NCI-H1694 treated with DMSO at 0.1 percent for 48 hours (cell line): Measurements from ENCODE around the gene DPM1.

Source experiments
- DNase-seq: peaks from one replicate; lab custom pipeline; 2025; lab: John Stamatoyannopoulos, UW

Gene DPM1

DNA sequence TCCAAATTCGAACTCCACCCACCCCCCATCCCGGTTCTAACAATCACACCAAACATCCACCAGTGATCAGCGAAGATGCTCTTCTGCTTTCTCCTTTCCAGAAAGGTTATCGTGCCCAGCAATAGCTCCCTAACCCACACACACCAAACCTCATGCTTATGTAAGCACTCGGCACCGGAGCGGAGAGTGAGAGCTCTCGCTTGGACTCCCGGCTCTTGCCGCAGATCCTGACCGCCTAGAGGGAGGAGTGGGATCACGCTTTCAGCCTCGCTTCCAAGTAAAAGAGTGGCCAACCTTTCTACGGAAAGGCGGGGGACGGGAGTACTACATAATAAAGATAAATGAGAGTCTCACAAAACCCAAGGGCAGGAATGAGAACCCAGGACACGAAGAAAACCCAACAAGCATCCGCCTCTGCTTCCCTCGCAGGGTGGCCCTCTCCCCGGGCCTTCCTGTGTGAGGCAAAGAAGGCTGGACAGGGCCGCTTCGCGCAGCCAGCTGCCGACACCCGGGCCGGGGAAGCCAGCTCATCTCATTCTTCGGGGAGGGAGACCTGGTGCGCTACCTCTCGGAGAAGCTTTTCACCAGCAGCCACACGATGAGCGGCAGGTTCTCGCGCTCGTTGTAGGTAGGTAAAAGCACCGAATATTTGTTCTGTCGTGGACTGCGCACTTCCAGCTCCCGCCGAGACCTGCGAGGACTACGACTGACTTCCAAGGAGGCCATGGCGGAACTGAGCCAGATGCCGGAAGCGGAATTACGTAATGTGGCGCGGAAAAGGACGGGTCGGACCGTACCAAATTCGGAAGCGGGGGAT is at the start of gene DPM1:
TSS of gene DPM1 (minus strand) at position 735 of the 817 bp plus-strand sequence. CDS start at position 726, 9 bp downstream.
- DNase-seq, result no peak

DNA sequence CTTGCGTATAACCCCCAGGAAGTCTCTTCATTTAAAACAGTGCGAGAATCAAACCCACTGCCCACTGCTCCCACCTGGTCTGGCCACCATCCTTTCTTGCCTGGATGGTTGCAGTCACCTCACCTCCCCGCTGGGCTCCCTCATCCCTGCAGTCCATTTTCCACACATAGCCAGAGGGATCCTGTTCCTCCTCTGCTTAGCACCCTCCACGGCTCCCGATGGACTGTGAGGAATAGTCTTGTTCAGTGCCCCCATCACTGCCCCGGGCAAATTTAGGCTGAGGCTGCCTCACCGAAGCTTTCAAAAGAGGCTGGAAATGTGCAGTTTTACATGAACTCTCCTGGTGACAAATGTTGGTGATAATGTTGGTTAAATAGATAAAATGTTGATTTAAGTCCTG is 46.9 kb upstream of the DPM1 start:
- no peak for DNase-seq

DNA sequence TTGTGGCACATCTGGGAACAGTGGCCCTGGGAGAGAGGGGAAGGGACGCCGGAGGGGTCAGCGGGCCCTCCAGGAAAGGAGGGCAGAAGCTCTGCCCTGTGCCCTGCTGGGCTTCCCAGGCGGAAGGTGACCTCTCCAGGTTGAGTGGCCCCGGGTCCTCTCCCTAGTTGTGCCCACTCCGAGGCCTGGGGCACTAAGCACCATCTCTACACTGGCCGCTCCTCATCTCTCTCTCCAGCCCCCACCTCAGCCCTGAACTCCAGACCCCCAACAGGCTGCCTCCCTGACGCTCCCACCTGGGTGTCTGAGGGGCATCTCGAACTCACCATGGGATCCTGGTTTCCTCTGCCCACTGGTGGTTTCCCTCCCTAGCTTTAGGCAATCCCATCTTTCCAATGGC is 46.4 kb upstream of the DPM1 start:
- no peak for DNase-seq

- DNase-seq, result no peak
These were observed 46.0 kb upstream of the DPM1 start for GRCh38 chr20:51004305-51004727.

DNA sequence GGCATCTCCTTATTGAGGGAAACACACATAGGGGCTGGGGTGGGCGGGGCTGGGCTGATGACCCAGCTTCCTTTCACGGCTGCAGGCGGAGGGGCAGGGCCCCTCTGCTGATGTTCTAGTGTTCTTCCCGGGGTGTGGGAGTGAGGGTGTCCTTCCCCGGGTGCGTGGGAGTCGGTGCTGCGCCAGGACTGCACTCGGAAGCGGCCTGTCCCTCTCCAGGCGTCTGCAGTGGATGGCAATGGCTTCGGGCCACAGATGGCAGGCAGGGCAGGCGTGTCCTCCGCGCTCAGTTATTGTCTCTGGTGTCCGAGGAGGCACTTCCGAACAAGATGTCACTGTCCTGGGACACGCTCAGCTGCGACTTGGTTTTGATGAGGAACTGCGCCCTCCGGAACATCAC is 45.4 kb upstream of the DPM1 start:
- DNase-seq, result no peak

- no peak for DNase-seq
These were observed 44.3 kb upstream of the DPM1 start for GRCh38 chr20:51002633-51003032.

DNA sequence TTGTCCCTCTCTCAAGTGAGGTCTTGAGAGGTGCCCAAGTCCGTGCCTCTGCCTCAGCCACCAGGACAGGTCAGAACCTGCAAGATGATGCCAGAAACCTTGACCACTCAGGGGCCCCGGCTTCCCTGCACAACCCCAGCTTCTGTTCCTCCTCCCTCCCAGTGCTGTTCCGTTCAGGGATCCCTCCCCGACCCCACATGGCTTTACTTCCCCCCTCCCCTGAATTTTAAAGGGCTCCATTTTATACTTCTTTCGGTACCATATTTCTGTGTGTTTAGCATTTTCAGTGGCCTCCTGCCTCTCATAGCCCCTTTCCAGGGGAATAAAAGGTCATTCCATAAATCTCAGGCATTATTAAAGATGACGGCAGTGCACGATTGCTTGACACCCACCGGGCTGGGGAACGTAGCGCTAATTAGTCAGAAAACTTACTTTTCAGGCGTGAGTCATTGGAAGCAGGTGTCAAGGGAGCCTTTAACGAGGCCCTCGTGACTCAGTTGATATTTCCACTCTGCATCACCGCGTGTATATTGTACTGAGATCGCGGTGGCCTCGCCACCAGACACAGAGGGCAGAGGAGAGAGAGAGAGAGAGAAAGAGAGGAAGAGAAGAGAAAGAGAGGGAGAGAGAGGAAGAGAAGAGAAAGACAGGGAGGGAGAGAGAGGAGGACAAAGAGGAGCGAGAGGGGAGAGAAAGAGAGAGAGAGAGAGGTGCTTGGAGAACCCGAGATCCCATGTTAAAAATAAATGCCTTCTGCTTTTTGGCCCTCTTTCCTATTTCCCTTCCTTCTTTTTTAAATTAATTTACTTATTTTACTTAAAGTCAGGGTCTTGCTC is 43.3 kb upstream of the DPM1 start:
- DNase-seq, result no peak

- no peak for DNase-seq
These were observed 41.0 kb upstream of the DPM1 start for GRCh38 chr20:50999355-50999754.

GRCh38 chr20:50996901-50997865 is 38.9 kb upstream of the DPM1 start:
- peak; percentile 26 for DNase-seq

DNA sequence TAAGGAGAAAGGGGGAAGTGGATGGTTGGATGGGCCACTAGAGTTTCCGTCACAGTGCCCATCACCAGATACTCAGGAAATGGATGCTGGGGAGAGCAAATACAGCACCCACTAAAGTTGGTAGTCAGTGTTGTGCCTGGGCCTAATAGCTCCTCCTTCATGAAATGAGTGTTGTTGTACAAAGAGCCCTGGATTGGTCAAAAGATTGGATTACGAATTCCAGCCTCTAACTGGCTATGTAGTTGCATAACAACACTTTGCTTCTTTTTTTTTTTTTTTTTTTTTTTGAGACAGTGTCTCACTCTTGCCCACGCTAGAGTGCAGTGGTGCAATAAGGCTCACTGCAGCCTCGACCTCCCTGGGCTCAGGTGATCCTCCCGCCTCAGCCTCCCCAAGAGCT is 37.2 kb upstream of the DPM1 start:
- DNase-seq, result no peak

DNA sequence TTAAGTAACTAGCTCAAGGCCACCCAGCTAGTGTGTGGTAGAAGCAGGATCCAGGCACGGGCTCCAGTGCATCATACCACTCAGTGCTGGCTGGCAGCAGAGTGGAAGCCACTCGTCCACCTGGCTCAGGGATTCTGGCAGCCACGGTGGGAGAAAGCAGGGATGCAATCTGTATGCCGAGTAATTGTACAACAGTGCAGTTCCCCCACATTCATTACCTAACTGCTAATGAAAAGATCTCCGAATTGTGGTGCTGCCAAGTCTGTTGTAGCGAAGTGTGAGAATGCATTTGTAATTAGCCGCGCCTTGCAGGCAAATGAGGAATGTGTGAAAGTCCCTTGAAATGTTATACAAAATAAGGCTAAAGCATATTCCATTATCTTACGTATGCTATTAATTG is 35.5 kb upstream of the DPM1 start:
- DNase-seq, result no peak

- DNase-seq, result peak; percentile 67
These were observed 34.6 kb upstream of the DPM1 start for GRCh38 chr20:50992733-50993457.

- no peak for DNase-seq
These were observed 34.0 kb upstream of the DPM1 start for GRCh38 chr20:50992336-50992732.

GRCh38 chr20:50991076-50991475 is 32.7 kb upstream of the DPM1 start:
- no peak for DNase-seq

- peak; percentile 77 for DNase-seq
These were observed 29.3 kb upstream of the DPM1 start for GRCh38 chr20:50987493-50988210.

DNA sequence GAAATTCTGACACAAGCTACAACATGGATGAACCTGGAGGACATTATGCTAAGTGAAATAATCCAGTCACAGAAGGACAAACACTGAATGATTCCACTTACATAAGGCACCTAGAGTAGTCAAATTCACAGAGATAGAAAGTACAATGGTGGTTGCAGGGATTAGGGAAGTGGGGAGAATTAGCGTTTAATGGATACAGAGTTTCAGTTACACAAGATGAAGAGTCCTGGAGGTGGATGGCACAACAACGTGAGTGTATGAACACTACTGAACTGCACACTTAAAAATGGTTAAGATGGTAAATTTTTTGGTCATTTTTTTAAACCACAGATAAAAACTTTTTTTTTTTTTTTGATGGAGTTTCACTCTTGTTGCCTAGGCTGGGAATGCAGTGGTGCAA is 25.0 kb upstream of the DPM1 start:
- no peak for DNase-seq

DNA sequence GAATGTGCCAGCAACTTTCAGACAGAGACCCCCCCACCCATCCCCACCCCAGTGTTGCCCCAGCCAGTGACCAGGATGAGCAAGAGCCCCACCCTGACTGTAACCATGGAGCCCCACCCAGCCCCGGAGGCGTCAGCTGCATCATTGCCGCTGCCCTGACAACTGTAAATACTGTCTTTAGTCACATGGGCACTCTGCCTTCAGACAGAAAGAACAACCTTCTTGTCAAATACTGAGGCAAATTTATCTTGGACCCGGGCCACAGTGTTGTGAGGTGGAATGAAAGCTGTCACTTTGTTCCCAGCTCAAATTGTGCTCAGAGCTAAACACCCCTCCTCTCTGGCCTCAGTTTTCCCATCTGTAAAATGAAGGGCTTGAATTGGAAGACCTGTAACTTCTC is 24.0 kb upstream of the DPM1 start:
- no peak for DNase-seq

DNA sequence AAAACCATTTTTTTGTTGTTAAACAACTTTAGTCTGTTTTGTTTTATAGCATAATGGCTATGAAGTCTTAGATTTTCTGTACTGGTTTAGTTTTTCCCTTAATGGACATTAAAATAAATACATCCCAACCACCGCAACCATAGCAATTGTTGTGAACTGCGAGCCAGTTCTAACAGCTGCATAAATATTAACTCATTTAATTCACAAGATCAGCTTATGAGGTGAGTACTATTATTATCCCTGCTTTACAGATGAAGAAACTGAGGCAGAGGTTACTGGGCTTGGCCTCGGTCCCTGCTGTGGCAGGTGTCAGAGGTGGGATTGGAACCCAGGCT is 23.3 kb upstream of the DPM1 start:
- no peak for DNase-seq

GRCh38 chr20:50980851-50981713 is 22.8 kb upstream of the DPM1 start:
- peak; percentile 70 for DNase-seq
